22Rv1 (cell line): ENCODE measurements around the gene SULT1A1.

Experiments used
- H3K27ac ChIP-seq: fragments of 450-650 bp; 2 replicates; pipeline ENCODE4 v1.5.1; 2017
- ZFX ChIP-seq: fragments of 450-650 bp; IDR thresholded peaks from 2 replicates; pipeline ENCODE4 v1.6.1; 2017; ENCODE audit warnings: antibody characterized with exemption, borderline replicate concordance
- TF ChIP-seq, protein P1 (sequence below): fragments of 450-650 bp; IDR thresholded peaks from 2 replicates; pipeline ENCODE4 v1.5.1; 2017; ENCODE audit warnings: mild to moderate bottlenecking

SULT1A1 gene

DNA sequence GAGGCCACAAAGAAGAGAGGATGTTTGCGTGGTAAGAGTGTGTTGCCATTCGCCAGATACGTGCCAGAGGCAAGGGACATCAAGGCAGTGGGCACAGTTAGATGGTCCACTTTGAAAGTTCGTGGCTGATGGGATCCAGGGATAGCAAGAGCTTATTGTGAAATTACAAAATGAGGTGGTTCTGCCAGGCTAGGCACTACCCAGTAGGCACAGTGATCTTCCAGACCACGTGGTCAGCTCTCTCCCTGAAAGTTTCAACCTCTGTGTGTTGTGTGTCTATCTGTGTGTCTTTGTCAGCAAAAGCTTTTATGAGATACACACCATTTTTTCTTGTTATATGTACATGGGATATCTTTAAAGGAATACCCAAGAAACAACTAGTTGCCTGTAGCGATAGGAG lies 46.6 kb downstream of the SULT1A1 start:
- TF ChIP-seq, protein P1, sequence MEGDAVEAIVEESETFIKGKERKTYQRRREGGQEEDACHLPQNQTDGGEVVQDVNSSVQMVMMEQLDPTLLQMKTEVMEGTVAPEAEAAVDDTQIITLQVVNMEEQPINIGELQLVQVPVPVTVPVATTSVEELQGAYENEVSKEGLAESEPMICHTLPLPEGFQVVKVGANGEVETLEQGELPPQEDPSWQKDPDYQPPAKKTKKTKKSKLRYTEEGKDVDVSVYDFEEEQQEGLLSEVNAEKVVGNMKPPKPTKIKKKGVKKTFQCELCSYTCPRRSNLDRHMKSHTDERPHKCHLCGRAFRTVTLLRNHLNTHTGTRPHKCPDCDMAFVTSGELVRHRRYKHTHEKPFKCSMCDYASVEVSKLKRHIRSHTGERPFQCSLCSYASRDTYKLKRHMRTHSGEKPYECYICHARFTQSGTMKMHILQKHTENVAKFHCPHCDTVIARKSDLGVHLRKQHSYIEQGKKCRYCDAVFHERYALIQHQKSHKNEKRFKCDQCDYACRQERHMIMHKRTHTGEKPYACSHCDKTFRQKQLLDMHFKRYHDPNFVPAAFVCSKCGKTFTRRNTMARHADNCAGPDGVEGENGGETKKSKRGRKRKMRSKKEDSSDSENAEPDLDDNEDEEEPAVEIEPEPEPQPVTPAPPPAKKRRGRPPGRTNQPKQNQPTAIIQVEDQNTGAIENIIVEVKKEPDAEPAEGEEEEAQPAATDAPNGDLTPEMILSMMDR: no peak
- TF ChIP-seq ZFX: no peak
- H3K27ac ChIP-seq: no peak overlapping the region

DNA sequence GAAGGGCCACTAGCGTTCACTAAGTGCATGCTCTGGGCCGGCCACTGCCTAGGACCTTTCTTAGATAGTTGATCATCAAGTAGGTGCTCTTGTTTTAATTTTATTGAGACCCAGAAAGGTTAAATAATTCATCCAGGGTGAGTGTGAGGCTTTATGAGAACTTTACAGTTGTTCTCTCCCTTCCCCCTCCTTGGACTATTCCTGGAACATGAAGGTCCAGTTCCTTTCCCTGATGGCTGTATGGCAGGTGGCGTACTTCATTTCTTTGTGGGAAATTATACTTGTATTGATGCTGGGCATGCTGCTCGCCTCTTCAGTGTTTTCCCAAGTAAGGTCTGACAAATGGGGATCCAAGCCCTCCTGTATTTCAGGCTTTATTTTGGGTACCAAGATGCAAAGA lies 47.6 kb downstream of the SULT1A1 start:
- H3K27ac ChIP-seq: no peak overlapping the region
- TF ChIP-seq ZFX: no peak
- TF ChIP-seq, protein P1: no peak

DNA sequence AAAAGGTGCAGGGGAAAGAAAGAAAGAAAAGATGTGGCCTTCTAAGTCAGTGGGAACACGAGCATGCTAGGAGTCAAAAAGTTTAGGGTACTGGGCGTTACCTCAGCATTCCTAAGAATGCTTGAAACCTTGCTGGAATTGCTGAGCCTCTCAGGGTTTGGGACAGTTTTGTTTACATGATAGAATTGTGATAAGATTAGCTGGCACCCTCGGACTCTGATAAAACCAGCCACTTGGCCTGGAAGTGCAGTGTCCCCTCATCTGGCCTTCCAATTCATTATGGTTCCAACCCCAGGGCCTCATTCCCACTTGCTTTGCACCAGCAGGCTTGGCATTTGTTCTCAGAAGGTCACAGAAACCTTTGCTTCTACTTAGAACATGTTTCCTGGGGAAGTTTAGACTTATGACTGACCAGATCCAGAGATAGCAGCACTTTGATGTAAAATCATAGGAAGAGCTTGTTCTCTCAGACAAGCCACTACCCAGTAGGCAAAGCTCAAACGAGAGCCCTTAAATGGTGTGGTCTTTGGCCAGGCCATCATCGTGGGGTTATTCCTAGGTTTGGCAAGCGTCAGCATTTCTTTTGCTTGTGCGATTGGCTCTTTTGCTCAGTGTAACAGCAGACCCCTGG lies 48.2 kb downstream of the SULT1A1 start:
- no peak for TF ChIP-seq ZFX
- TF ChIP-seq, protein P1: no peak
- H3K27ac ChIP-seq: no peak overlapping the region

DNA sequence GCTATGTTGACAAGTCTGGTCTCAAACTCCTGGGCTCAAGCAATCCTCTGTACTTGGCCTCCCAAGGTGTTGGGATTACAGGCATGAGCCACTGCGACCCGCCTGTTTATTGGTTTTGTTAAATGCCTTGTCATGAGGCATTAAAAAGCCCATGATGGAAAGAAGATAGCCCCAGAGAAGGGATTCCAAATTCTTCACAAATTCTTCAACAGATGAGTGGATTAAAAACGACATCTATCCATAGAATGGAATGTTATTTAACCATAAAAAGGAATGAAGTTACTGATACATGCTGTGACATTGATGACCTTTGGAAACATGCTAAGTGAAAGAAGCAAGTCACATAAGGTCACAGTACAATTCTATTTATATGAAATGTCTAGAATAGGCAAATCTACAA lies 51.4 kb downstream of the SULT1A1 start:
- H3K27ac ChIP-seq: no peak overlapping the region
- TF ChIP-seq, protein P1: no peak
- no peak for TF ChIP-seq ZFX

DNA sequence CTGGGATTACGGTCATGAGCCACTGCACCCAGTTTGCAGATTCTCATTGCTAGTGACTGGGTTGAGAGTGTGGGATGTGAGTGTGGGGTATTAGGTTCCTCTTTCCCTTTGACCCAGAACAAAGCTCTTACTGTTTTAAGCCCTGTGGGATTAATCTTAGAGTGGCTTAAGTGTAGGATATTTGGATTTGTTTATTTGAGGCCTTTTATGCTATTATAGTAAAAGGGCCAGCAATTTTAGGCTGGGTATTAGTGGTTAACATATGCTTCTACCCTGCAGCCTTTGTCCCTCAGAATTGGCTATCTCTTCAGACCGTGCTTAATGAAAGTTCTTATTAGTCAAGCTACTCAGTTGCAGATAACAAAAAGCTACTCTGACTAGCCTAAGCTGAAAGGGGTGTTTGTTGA lies 52.9 kb downstream of the SULT1A1 start:
- TF ChIP-seq, protein P1: no peak
- no peak for TF ChIP-seq ZFX
- H3K27ac ChIP-seq: no peak overlapping the region

DNA sequence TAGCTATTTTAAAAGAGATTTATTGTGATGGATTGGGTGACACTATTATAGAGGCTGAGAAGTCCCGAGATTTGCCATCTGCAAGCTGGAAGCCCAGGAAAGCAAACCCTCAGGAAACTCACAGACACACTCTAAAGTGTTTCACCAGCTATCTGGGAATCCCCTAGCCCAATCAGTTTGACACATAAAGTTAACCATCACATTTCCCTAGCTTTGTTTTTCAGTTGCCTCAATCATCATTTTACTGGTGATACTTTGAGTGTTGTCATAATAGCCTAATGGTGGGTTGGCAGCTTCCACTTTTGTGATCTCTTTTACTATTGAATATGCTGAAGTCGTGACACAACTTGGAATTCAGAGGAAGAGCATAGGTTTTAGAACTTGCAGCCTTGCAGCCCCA lies 54.3 kb downstream of the SULT1A1 start:
- TF ChIP-seq, protein P1: no peak
- TF ChIP-seq ZFX: no peak
- no peak overlapping the region for H3K27ac ChIP-seq
